HUES64 (cell line): ENCODE data around the gene ANXA7.
"Not testable (repeated sequence)": the region's sequence is repeated elsewhere in the genome, so short reads cannot be mapped to it uniquely, and the experiment has no call there.

ENCODE experiments used
- H3K27ac ChIP-seq: 2 replicates; pipeline ENCODE4 v1.7.0; 2013; ENCODE audit warnings: low read depth, low read length, inconsistent platforms
- H3K27me3 ChIP-seq: 2 replicates; pipeline ENCODE4 v1.6.1; 2013; ENCODE audit warnings: mild to moderate bottlenecking, low read length; ENCODE audit not compliant: insufficient read depth
- H3K36me3 ChIP-seq: 2 replicates; pipeline ENCODE4 v1.6.1; 2013; ENCODE audit warnings: mild to moderate bottlenecking, low read length; ENCODE audit not compliant: insufficient read depth
- H3K4me1 ChIP-seq: 2 replicates; pipeline ENCODE4 v1.6.1; 2013; ENCODE audit warnings: mild to moderate bottlenecking, low read length, moderate library complexity; ENCODE audit not compliant: insufficient read depth
- H3K4me3 ChIP-seq: 2 replicates; pipeline ENCODE4 v1.5.1; 2013; ENCODE audit warnings: mild to moderate bottlenecking, low read length, moderate library complexity
- H3K9ac ChIP-seq: 2 replicates; pipeline ENCODE4 v1.6.1; 2013; ENCODE audit warnings: mild to moderate bottlenecking, low read depth, low read length
- H3K9me3 ChIP-seq: 2 replicates; pipeline ENCODE4 v1.6.1; 2013; ENCODE audit warnings: low read depth, low read length; ENCODE audit not compliant: insufficient read depth
- WGBS: fragments of 150-250, 120-280 bp; methylation state at CpG from one replicate; pipeline ENCODE4 v1.1.7; 2013; ENCODE audit warnings: missing lambda C conversion rate; 5-methylcytosine and 5-hydroxymethylcytosine counted together

Gene ANXA7

GRCh38 chr10:73333202-73333601 lies 80.7 kb downstream of the ANXA7 start:
- 95% methylated on average over 1 of the region's 1 CpG for WGBS
- no peak overlapping the region for H3K27ac ChIP-seq

GRCh38 chr10:73332379-73332778 lies 81.5 kb downstream of the ANXA7 start:
- no peak overlapping the region for H3K4me3 ChIP-seq
- no peaks in the 10 kb centered on the region for H3K36me3 ChIP-seq
- H3K9ac ChIP-seq = 0 out of 2 replicates have a peak overlapping the region, but pooled peaks have one; percentile 26
- H3K9me3 ChIP-seq = no peaks in the 10 kb centered on the region
- no peak overlapping the region for H3K27ac ChIP-seq
- H3K4me1 ChIP-seq = peaks cover 9% of the 10 kb centered on the region; the same call in 1 of the 2 replicates
- WGBS = 83% methylated on average over 2 of the region's 2 CpGs
- no peaks in the 10 kb centered on the region for H3K27me3 ChIP-seq

More at GRCh38 chr10:73333202-73333601, 80.7 kb downstream of the ANXA7 start:
- no peaks in the 10 kb centered on the region for H3K27me3 ChIP-seq
- H3K4me3 ChIP-seq = no peak overlapping the region
- no peak overlapping the region for H3K9ac ChIP-seq
- peaks cover 9% of the 10 kb centered on the region; the same call in 1 of the 2 replicates for H3K4me1 ChIP-seq
- no peaks in the 10 kb centered on the region for H3K9me3 ChIP-seq
- no peaks in the 10 kb centered on the region for H3K36me3 ChIP-seq

- WGBS = no CpG with 5 or more reads among the region's 1 CpG
- H3K9ac ChIP-seq, H3K4me3 ChIP-seq, H3K27ac ChIP-seq, H3K36me3 ChIP-seq, H3K27me3 ChIP-seq, H3K4me1 ChIP-seq, H3K9me3 ChIP-seq: not testable (repeated sequence)
These were observed 85.3 kb downstream of the ANXA7 start for GRCh38 chr10:73328523-73328922.

- WGBS = no CpG with 5 or more reads among the region's 4 CpGs
- H3K9ac ChIP-seq, H3K4me3 ChIP-seq, H3K27me3 ChIP-seq, H3K36me3 ChIP-seq, H3K4me1 ChIP-seq, H3K27ac ChIP-seq: not testable (repeated sequence)
- H3K9me3 ChIP-seq = peaks cover 16% of the 10 kb centered on the region
These were observed 88.6 kb downstream of the ANXA7 start for GRCh38 chr10:73325290-73325689.
